Peyer's patch (tissue), 4 donors: ENCODE measurements around the gene CEMIP2. TPM values are rescaled to one million over a fixed set of nuclear protein-coding genes. Genes with fewer than 3 reads are reported as not detected.
"Not testable (repeated sequence)": the region's sequence is repeated elsewhere in the genome, so short reads cannot be mapped to it uniquely, and the experiment has no call there.

Source experiments
- DNase-seq, 3 donors: peaks; one replicate each; pipeline ENCODE4 v3.0.0-alpha.2; 2017 to 2019
- H3K27ac ChIP-seq, 4 donors: fragments of 200-600 bp; sonication (generic); one replicate each; pipeline ENCODE4 v1.5.1; 2016 to 2019
- H3K27me3 ChIP-seq, 2 donors: fragments of 200-600 bp; sonication (generic); one replicate each; pipeline ENCODE4 v1.5.1; 2019
- H3K36me3 ChIP-seq, 3 donors: fragments of 200-600 bp; sonication (generic); one replicate each; pipeline ENCODE4 v1.5.1; 2016 to 2019
- H3K4me1 ChIP-seq, 4 donors: fragments of 200-600 bp; sonication (generic); one replicate each; pipeline ENCODE4 v1.5.1; 2016 to 2019
- H3K4me3 ChIP-seq, 4 donors: fragments of 200-600 bp; sonication (generic); 1 replicate in 3 of 4; 2 replicates in 1 of 4; pipeline ENCODE4 v1.5.1; 2016 to 2019; ENCODE audit warnings: mild to moderate bottlenecking in 1 of 4
- H3K9me3 ChIP-seq, 4 donors: fragments of 200-600 bp; sonication (generic); one replicate each; pipeline ENCODE4 v1.5.1; 2016 to 2019; ENCODE audit warnings: mild to moderate bottlenecking in 1 of 4
- CTCF ChIP-seq, 6 experiments: fragments of 450-650 bp in 4 of 6; fragments of 200-600 bp in 2 of 6; sonication (generic) in 1 of 6; IDR thresholded peaks; one replicate each; pipeline ENCODE4 v1.5.1; 2017 to 2019; ENCODE audit warnings: antibody characterized with exemption in 6 of 6, mild to moderate bottlenecking in 3 of 6, moderate library complexity in 1 of 6
- POLR2A ChIP-seq, 2 donors: fragments of 450-650 bp; IDR thresholded peaks; one replicate each; pipeline ENCODE4 v1.5.1; 2017; ENCODE audit warnings: antibody characterized with exemption in 2 of 2, mild to moderate bottlenecking in 2 of 2, moderate library complexity in 2 of 2
- total RNA-seq, 4 donors: library from RNA; depleted of rRNA; stranded (reverse); fragments of >200 nt; gene quantifications; one replicate each; pipeline ENCODE4 v1.1.0, GENCODE V29; 2016

The CEMIP2 gene
- total RNA-seq, 4 donors from 2014 or later, result 79.2 to 243 (median 215) TPM

GRCh38 chr9:71812385-71812784 lies 44.1 kb upstream of the CEMIP2 start:
- no peaks in the 10 kb centered on the region for H3K27me3 ChIP-seq
- H3K36me3 ChIP-seq, result no peaks in the 10 kb centered on the region
- no peaks in the 10 kb centered on the region for H3K4me1 ChIP-seq
- TF ChIP-seq POLR2A (IDR thresholded peaks at IDR 0.05), result no peak
- TF ChIP-seq CTCF (IDR thresholded peaks at IDR 0.05), result no peak
- H3K27ac ChIP-seq, result no peak overlapping the region
- DNase-seq, result no peak
- H3K9me3 ChIP-seq, result no peaks in the 10 kb centered on the region
- no peak overlapping the region for H3K4me3 ChIP-seq

- TF ChIP-seq POLR2A (IDR thresholded peaks at IDR 0.05) (no peak), CTCF (IDR thresholded peaks at IDR 0.05) (no peak)
- no peaks in the 10 kb centered on the region for H3K27me3 ChIP-seq
- no peak overlapping the region for H3K4me3 ChIP-seq
- no peaks in the 10 kb centered on the region for H3K4me1 ChIP-seq
- no peak for DNase-seq
- H3K27ac ChIP-seq, result no peak overlapping the region
- no peaks in the 10 kb centered on the region for H3K36me3 ChIP-seq
- no peaks in the 10 kb centered on the region for H3K9me3 ChIP-seq
Measured at GRCh38 chr9:71808068-71808467, 39.8 kb upstream of the CEMIP2 start.

- no peak for TF ChIP-seq POLR2A (IDR thresholded peaks at IDR 0.05)
- TF ChIP-seq CTCF (IDR thresholded peaks at IDR 0.05), result peak; percentile 56 to 97 (median 87)
- no peaks in the 10 kb centered on the region for H3K9me3 ChIP-seq
- H3K27me3 ChIP-seq, result no peaks in the 10 kb centered on the region
- no peaks in the 10 kb centered on the region for H3K4me1 ChIP-seq
- no peak overlapping the region for H3K4me3 ChIP-seq
- no peaks in the 10 kb centered on the region for H3K36me3 ChIP-seq
- H3K27ac ChIP-seq, result peak overlapping the region in 1 of 4 donors; percentile 38
- peak in 2 of 3 donors; percentile 68 to 87 for DNase-seq
Measured at GRCh38 chr9:71806901-71807307, 38.6 kb upstream of the CEMIP2 start.

GRCh38 chr9:71805096-71805495 lies 36.8 kb upstream of the CEMIP2 start:
- H3K27me3 ChIP-seq, H3K4me1 ChIP-seq, H3K27ac ChIP-seq, DNase-seq, H3K4me3 ChIP-seq, H3K9me3 ChIP-seq, H3K36me3 ChIP-seq: not testable (repeated sequence)

- no peak for DNase-seq
- Histone ChIP-seq H3K9me3 (no peaks in the 10 kb centered on the region), H3K36me3 (no peaks in the 10 kb centered on the region), H3K27ac (no peak overlapping the region), H3K4me1 (peaks cover 0 to 10% (median 2%) of the 10 kb centered on the region in 4 donors), H3K4me3 (no peak overlapping the region), H3K27me3 (no peaks in the 10 kb centered on the region)
- TF ChIP-seq CTCF (IDR thresholded peaks at IDR 0.05) (no peak), POLR2A (IDR thresholded peaks at IDR 0.05) (no peak)
Measured at GRCh38 chr9:71801826-71802225, 33.5 kb upstream of the CEMIP2 start.

GRCh38 chr9:71797266-71797665 lies 29.0 kb upstream of the CEMIP2 start:
- TF ChIP-seq CTCF (IDR thresholded peaks at IDR 0.05), result no peak
- no peak for TF ChIP-seq POLR2A (IDR thresholded peaks at IDR 0.05)
- no peak overlapping the region for H3K4me3 ChIP-seq
- no peaks in the 10 kb centered on the region for H3K27me3 ChIP-seq
- DNase-seq, result no peak
- H3K36me3 ChIP-seq, result no peaks in the 10 kb centered on the region
- H3K27ac ChIP-seq, result peak overlapping the region in 1 of 4 donors; percentile 85
- H3K4me1 ChIP-seq, result peaks cover 0 to 38% (median 12%) of the 10 kb centered on the region in 4 donors
- H3K9me3 ChIP-seq, result no peaks in the 10 kb centered on the region
